ENCODE results near the gene CEBPG.

CEBPG gene

GRCh38 chr19:33374236-33374714 is 766 bp downstream of the CEBPG start:
- peak overlapping the region; percentile 95 for H3K27ac ChIP-seq
- peak overlapping the region; percentile 86 for H3K4me2 ChIP-seq
- H2AFZ ChIP-seq (ENCODE audit: low read depth) = peak overlapping the region; percentile 17; the same call in 1 of the 2 replicates
- H3K27me3 ChIP-seq (ENCODE audit: insufficient read depth, low read depth) = no peaks in the 10 kb centered on the region
- no peaks in the 10 kb centered on the region; the same call in 1 of the 2 replicates for H3K36me3 ChIP-seq (ENCODE audit: insufficient read depth)
- peaks cover 53% of the 10 kb centered on the region for H3K79me2 ChIP-seq (ENCODE audit: insufficient read depth, low read depth)
- peak overlapping the region; percentile 45 for H3K4me3 ChIP-seq (IDR thresholded peaks at IDR 0.05; ENCODE audit: insufficient read depth, low read depth, low read length)
- TF ChIP-seq, protein P1, sequence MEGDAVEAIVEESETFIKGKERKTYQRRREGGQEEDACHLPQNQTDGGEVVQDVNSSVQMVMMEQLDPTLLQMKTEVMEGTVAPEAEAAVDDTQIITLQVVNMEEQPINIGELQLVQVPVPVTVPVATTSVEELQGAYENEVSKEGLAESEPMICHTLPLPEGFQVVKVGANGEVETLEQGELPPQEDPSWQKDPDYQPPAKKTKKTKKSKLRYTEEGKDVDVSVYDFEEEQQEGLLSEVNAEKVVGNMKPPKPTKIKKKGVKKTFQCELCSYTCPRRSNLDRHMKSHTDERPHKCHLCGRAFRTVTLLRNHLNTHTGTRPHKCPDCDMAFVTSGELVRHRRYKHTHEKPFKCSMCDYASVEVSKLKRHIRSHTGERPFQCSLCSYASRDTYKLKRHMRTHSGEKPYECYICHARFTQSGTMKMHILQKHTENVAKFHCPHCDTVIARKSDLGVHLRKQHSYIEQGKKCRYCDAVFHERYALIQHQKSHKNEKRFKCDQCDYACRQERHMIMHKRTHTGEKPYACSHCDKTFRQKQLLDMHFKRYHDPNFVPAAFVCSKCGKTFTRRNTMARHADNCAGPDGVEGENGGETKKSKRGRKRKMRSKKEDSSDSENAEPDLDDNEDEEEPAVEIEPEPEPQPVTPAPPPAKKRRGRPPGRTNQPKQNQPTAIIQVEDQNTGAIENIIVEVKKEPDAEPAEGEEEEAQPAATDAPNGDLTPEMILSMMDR (conservative IDR thresholded peaks at IDR 0.05; ENCODE audit: low read depth, low read length) = 0 out of 2 replicates have a peak, but pooled peaks have one; percentile 28
- H3K4me1 ChIP-seq (ENCODE audit: low read depth, poor library complexity, severe bottlenecking) = peaks cover 39% of the 10 kb centered on the region
- H3K9ac ChIP-seq = peak overlapping the region; percentile 98
- peaks cover 31% of the 10 kb centered on the region for H4K20me1 ChIP-seq (ENCODE audit: insufficient read depth)

GRCh38 chr19:33375156-33375836 is 1.8 kb downstream of the CEBPG start:
- Histone ChIP-seq H3K4me2 (peak overlapping the region; percentile 86), H3K79me2 (ENCODE audit: insufficient read depth, low read depth) (peaks cover 63% of the 10 kb centered on the region), H3K9ac (peak overlapping the region; percentile 98; the same call in 1 of the 2 replicates), H3K4me1 (ENCODE audit: low read depth, poor library complexity, severe bottlenecking) (peaks cover 39% of the 10 kb centered on the region), H2AFZ (ENCODE audit: low read depth) (no peak overlapping the region), H3K27me3 (ENCODE audit: insufficient read depth, low read depth) (no peaks in the 10 kb centered on the region), H3K36me3 (ENCODE audit: insufficient read depth) (no peaks in the 10 kb centered on the region; the same call in 1 of the 2 replicates), H4K20me1 (ENCODE audit: insufficient read depth) (peaks cover 31% of the 10 kb centered on the region), H3K27ac (no peak overlapping the region; the same call in 1 of the 2 replicates), H3K4me3 (IDR thresholded peaks at IDR 0.05; ENCODE audit: insufficient read depth, low read depth, low read length) (no peak overlapping the region)
- TF ChIP-seq, protein P1 (conservative IDR thresholded peaks at IDR 0.05; ENCODE audit: low read depth, low read length) = no peak

GRCh38 chr19:33375837-33376159 is 2.3 kb downstream of the CEBPG start:
- H3K79me2 ChIP-seq (ENCODE audit: insufficient read depth, low read depth) = peaks cover 68% of the 10 kb centered on the region
- H3K27ac ChIP-seq = no peak overlapping the region
- peak overlapping the region; percentile 86 for H3K4me2 ChIP-seq
- H3K36me3 ChIP-seq (ENCODE audit: insufficient read depth) = no peaks in the 10 kb centered on the region; the same call in 1 of the 2 replicates
- peaks cover 39% of the 10 kb centered on the region for H3K4me1 ChIP-seq (ENCODE audit: low read depth, poor library complexity, severe bottlenecking)
- TF ChIP-seq, protein P1 (conservative IDR thresholded peaks at IDR 0.05; ENCODE audit: low read depth, low read length) = no peak
- H2AFZ ChIP-seq (ENCODE audit: low read depth) = no peak overlapping the region
- H3K4me3 ChIP-seq (IDR thresholded peaks at IDR 0.05; ENCODE audit: insufficient read depth, low read depth, low read length) = no peak overlapping the region
- no peaks in the 10 kb centered on the region for H3K27me3 ChIP-seq (ENCODE audit: insufficient read depth, low read depth)
- H4K20me1 ChIP-seq (ENCODE audit: insufficient read depth) = peaks cover 31% of the 10 kb centered on the region
- H3K9ac ChIP-seq = no peak overlapping the region

DNA sequence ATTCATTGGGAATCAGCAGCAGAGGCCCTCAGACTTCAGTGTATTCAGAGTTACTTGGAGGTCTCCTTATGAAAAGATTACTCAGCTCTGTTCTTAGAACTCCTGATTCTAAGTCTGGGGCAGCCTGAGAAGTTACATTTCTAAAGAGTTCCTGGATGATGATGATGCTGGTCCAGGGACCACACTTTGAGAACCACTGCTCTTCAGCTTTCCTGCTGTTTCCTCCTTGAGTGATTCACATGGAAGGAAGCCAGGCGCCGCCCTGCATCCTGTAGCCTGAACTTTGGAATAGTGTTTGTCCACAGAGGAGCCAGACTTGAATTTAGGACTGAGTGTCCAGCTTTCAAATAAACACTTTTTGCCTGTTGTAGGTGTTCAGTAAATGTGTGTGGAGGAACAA is 2.9 kb downstream of the CEBPG start:
- no peak overlapping the region for H3K27ac ChIP-seq
- no peak overlapping the region for H3K4me2 ChIP-seq
- no peaks in the 10 kb centered on the region; the same call in 1 of the 2 replicates for H3K36me3 ChIP-seq (ENCODE audit: insufficient read depth)
- H4K20me1 ChIP-seq (ENCODE audit: insufficient read depth) = peaks cover 31% of the 10 kb centered on the region
- no peak overlapping the region for H3K9ac ChIP-seq
- H3K27me3 ChIP-seq (ENCODE audit: insufficient read depth, low read depth) = no peaks in the 10 kb centered on the region
- no peak overlapping the region for H2AFZ ChIP-seq (ENCODE audit: low read depth)
- H3K79me2 ChIP-seq (ENCODE audit: insufficient read depth, low read depth) = peaks cover 74% of the 10 kb centered on the region
- peaks cover 39% of the 10 kb centered on the region for H3K4me1 ChIP-seq (ENCODE audit: low read depth, poor library complexity, severe bottlenecking)
- H3K4me3 ChIP-seq (IDR thresholded peaks at IDR 0.05; ENCODE audit: insufficient read depth, low read depth, low read length) = no peak overlapping the region
- TF ChIP-seq, protein P1 (conservative IDR thresholded peaks at IDR 0.05; ENCODE audit: low read depth, low read length) = no peak
